ENCODE results near the gene WDFY3. TPM values are rescaled to one million over a fixed set of nuclear protein-coding genes. Genes with fewer than 3 reads are reported as not detected.

Gene WDFY3
- total and polyA plus RNA-seq, 4 experiments from 2014 or later: 1.2 to 2.7 (median 2.1) TPM; not detected in 1

- no peaks in the 10 kb centered on the region for H3K4me1 ChIP-seq (ENCODE audit: insufficient read depth, low read length)
- intact Hi-C loops (cut with micrococcal nuclease): no loop called here
- Mint-ChIP-seq H3K4me3 (no peak overlapping the region), H3K9me3 (peaks cover 0 to 4% (median 2%) of the 10 kb centered on the region in 8 donors), H3K27me3 (peaks cover 2% of the 10 kb centered on the region in 2 donors), H3K27ac (no peak overlapping the region), H3K4me1 (no peaks in the 10 kb centered on the region), H3K36me3 (no peaks in the 10 kb centered on the region)
- ChIA-PET CTCF (ENCODE audit: partially characterized antibody) (no interaction called here), POLR2A (ENCODE audit: partially characterized antibody) (no interaction called here)
- DNase-seq: no peak
- no peaks in the 10 kb centered on the region for H3K9me3 ChIP-seq (ENCODE audit: control insufficient read depth in 1 of 2, low read length in 2 of 2)
- no peaks in the 10 kb centered on the region for H3K27me3 ChIP-seq (ENCODE audit: insufficient read depth, low read length)
- no peaks in the 10 kb centered on the region for H3K36me3 ChIP-seq (ENCODE audit: insufficient read depth, low read length)
- no peak overlapping the region for H3K27ac ChIP-seq (ENCODE audit: low read depth, low read length)
- no peak overlapping the region for H3K4me3 ChIP-seq (ENCODE audit: low read length in 2 of 2)
Observed at GRCh38 chr4:84908876-84909275, 57.6 kb downstream of the WDFY3 start.

- Mint-ChIP-seq H3K36me3 (no peaks in the 10 kb centered on the region), H3K27me3 (no peaks in the 10 kb centered on the region), H3K4me3 (no peak overlapping the region), H3K27ac (no peak overlapping the region), H3K4me1 (no peaks in the 10 kb centered on the region), H3K9me3 (peaks cover 0 to 4% (median 0%) of the 10 kb centered on the region in 8 donors)
- Histone ChIP-seq H3K4me1 (ENCODE audit: insufficient read depth, low read length) (no peaks in the 10 kb centered on the region), H3K36me3 (ENCODE audit: insufficient read depth, low read length) (no peaks in the 10 kb centered on the region), H3K4me3 (ENCODE audit: low read length in 2 of 2) (no peak overlapping the region), H3K27me3 (ENCODE audit: insufficient read depth, low read length) (no peaks in the 10 kb centered on the region), H3K9me3 (ENCODE audit: control insufficient read depth in 1 of 2, low read length in 2 of 2) (no peaks in the 10 kb centered on the region), H3K27ac (ENCODE audit: low read depth, low read length) (no peak overlapping the region)
- CTCF ChIA-PET (ENCODE audit: partially characterized antibody): no interaction called here
- intact Hi-C loops (cut with micrococcal nuclease): no loop called here
- POLR2A ChIA-PET (ENCODE audit: partially characterized antibody): no interaction called here
- DNase-seq: no peak
Observed at GRCh38 chr4:84907145-84907544, 59.3 kb downstream of the WDFY3 start.

GRCh38 chr4:84905646-84906045 is 60.8 kb downstream of the WDFY3 start:
- Histone ChIP-seq H3K4me3 (ENCODE audit: low read length in 2 of 2) (no peak overlapping the region), H3K36me3 (ENCODE audit: insufficient read depth, low read length) (no peaks in the 10 kb centered on the region), H3K27ac (ENCODE audit: low read depth, low read length) (no peak overlapping the region), H3K9me3 (ENCODE audit: control insufficient read depth in 1 of 2, low read length in 2 of 2) (no peaks in the 10 kb centered on the region), H3K4me1 (ENCODE audit: insufficient read depth, low read length) (no peaks in the 10 kb centered on the region), H3K27me3 (ENCODE audit: insufficient read depth, low read length) (no peaks in the 10 kb centered on the region)
- no peak for DNase-seq
- ChIA-PET POLR2A (ENCODE audit: partially characterized antibody) (no interaction called here), CTCF (ENCODE audit: partially characterized antibody) (no interaction called here)
- no peaks in the 10 kb centered on the region for H3K4me1 Mint-ChIP-seq
- no peak overlapping the region for H3K27ac Mint-ChIP-seq
- intact Hi-C loops (cut with micrococcal nuclease): no loop called here
- H3K4me3 Mint-ChIP-seq: no peak overlapping the region
- H3K9me3 Mint-ChIP-seq: peaks cover 0 to 4% (median 0%) of the 10 kb centered on the region in 8 donors
- no peaks in the 10 kb centered on the region for H3K36me3 Mint-ChIP-seq
- H3K27me3 Mint-ChIP-seq: no peaks in the 10 kb centered on the region

- Histone ChIP-seq H3K4me3 (ENCODE audit: low read length in 2 of 2) (no peak overlapping the region), H3K27ac (ENCODE audit: low read depth, low read length) (no peak overlapping the region), H3K27me3 (ENCODE audit: insufficient read depth, low read length) (no peaks in the 10 kb centered on the region), H3K4me1 (ENCODE audit: insufficient read depth, low read length) (no peaks in the 10 kb centered on the region), H3K36me3 (ENCODE audit: insufficient read depth, low read length) (no peaks in the 10 kb centered on the region), H3K9me3 (ENCODE audit: control insufficient read depth in 1 of 2, low read length in 2 of 2) (no peaks in the 10 kb centered on the region)
- H3K36me3 Mint-ChIP-seq: no peaks in the 10 kb centered on the region
- DNase-seq: no peak
- POLR2A ChIA-PET (ENCODE audit: partially characterized antibody): no interaction called here
- no peaks in the 10 kb centered on the region for H3K27me3 Mint-ChIP-seq
- intact Hi-C loops (cut with micrococcal nuclease): no loop called here
- H3K4me3 Mint-ChIP-seq: no peak overlapping the region
- CTCF ChIA-PET (ENCODE audit: partially characterized antibody): no interaction called here
- no peak overlapping the region for H3K27ac Mint-ChIP-seq
- H3K9me3 Mint-ChIP-seq: peaks cover 0 to 4% (median 0%) of the 10 kb centered on the region in 8 donors
- no peaks in the 10 kb centered on the region for H3K4me1 Mint-ChIP-seq
Observed at GRCh38 chr4:84901740-84902281, 64.7 kb downstream of the WDFY3 start.

- no peaks in the 10 kb centered on the region for H3K4me1 Mint-ChIP-seq
Observed at GRCh38 chr4:84901173-84901572, 65.3 kb downstream of the WDFY3 start.

GRCh38 chr4:84899616-84900015 is 66.9 kb downstream of the WDFY3 start:
- Histone ChIP-seq H3K27ac (ENCODE audit: low read depth, low read length) (no peak overlapping the region), H3K9me3 (ENCODE audit: control insufficient read depth in 1 of 2, low read length in 2 of 2) (no peaks in the 10 kb centered on the region), H3K4me3 (ENCODE audit: low read length in 2 of 2) (no peak overlapping the region), H3K27me3 (ENCODE audit: insufficient read depth, low read length) (no peaks in the 10 kb centered on the region), H3K4me1 (ENCODE audit: insufficient read depth, low read length) (no peaks in the 10 kb centered on the region), H3K36me3 (ENCODE audit: insufficient read depth, low read length) (no peaks in the 10 kb centered on the region)
- ChIA-PET CTCF (ENCODE audit: partially characterized antibody) (no interaction called here), POLR2A (ENCODE audit: partially characterized antibody) (no interaction called here)
- intact Hi-C loops (cut with micrococcal nuclease): no loop called here
- H3K9me3 Mint-ChIP-seq: no peaks in the 10 kb centered on the region
- no peaks in the 10 kb centered on the region for H3K27me3 Mint-ChIP-seq
- H3K27ac Mint-ChIP-seq: no peak overlapping the region
- no peaks in the 10 kb centered on the region for H3K36me3 Mint-ChIP-seq
- H3K4me1 Mint-ChIP-seq: no peaks in the 10 kb centered on the region
- DNase-seq: no peak
- H3K4me3 Mint-ChIP-seq: no peak overlapping the region

More at GRCh38 chr4:84901173-84901572, 65.3 kb downstream of the WDFY3 start:
- Histone ChIP-seq H3K36me3 (ENCODE audit: insufficient read depth, low read length) (no peaks in the 10 kb centered on the region), H3K27ac (ENCODE audit: low read depth, low read length) (no peak overlapping the region), H3K4me1 (ENCODE audit: insufficient read depth, low read length) (no peaks in the 10 kb centered on the region), H3K4me3 (ENCODE audit: low read length in 2 of 2) (no peak overlapping the region), H3K9me3 (ENCODE audit: control insufficient read depth in 1 of 2, low read length in 2 of 2) (no peaks in the 10 kb centered on the region), H3K27me3 (ENCODE audit: insufficient read depth, low read length) (no peaks in the 10 kb centered on the region)
- intact Hi-C loops (cut with micrococcal nuclease): no loop called here
- Mint-ChIP-seq H3K4me3 (no peak overlapping the region), H3K27me3 (no peaks in the 10 kb centered on the region), H3K36me3 (no peaks in the 10 kb centered on the region), H3K9me3 (peaks cover 0 to 4% (median 0%) of the 10 kb centered on the region in 8 donors), H3K27ac (no peak overlapping the region)
- ChIA-PET POLR2A (ENCODE audit: partially characterized antibody) (no interaction called here), CTCF (ENCODE audit: partially characterized antibody) (no interaction called here)
- no peak for DNase-seq

- ChIA-PET POLR2A (ENCODE audit: partially characterized antibody) (no interaction called here), CTCF (ENCODE audit: partially characterized antibody) (no interaction called here)
- no peak overlapping the region for H3K4me3 ChIP-seq (ENCODE audit: low read length in 2 of 2)
Observed at GRCh38 chr4:84897516-84897915, 69.0 kb downstream of the WDFY3 start.

GRCh38 chr4:84895283-84895682 is 71.2 kb downstream of the WDFY3 start:
- H3K36me3 ChIP-seq (ENCODE audit: insufficient read depth, low read length): no peaks in the 10 kb centered on the region
- Mint-ChIP-seq H3K4me1 (no peaks in the 10 kb centered on the region), H3K4me3 (no peak overlapping the region), H3K27me3 (no peaks in the 10 kb centered on the region), H3K27ac (no peak overlapping the region), H3K36me3 (no peaks in the 10 kb centered on the region), H3K9me3 (no peaks in the 10 kb centered on the region)
- H3K27me3 ChIP-seq (ENCODE audit: insufficient read depth, low read length): no peaks in the 10 kb centered on the region
- H3K27ac ChIP-seq (ENCODE audit: low read depth, low read length): no peak overlapping the region
- POLR2A ChIA-PET (ENCODE audit: partially characterized antibody): no interaction called here
- no peak overlapping the region for H3K4me3 ChIP-seq (ENCODE audit: low read length in 2 of 2)
- intact Hi-C loops (cut with micrococcal nuclease): no loop called here
- no peaks in the 10 kb centered on the region for H3K9me3 ChIP-seq (ENCODE audit: control insufficient read depth in 1 of 2, low read length in 2 of 2)
- no peaks in the 10 kb centered on the region for H3K4me1 ChIP-seq (ENCODE audit: insufficient read depth, low read length)
- CTCF ChIA-PET (ENCODE audit: partially characterized antibody): no interaction called here
- no peak for DNase-seq

More at GRCh38 chr4:84897516-84897915, 69.0 kb downstream of the WDFY3 start:
- H3K27ac ChIP-seq (ENCODE audit: low read depth, low read length): no peak overlapping the region
- H3K36me3 Mint-ChIP-seq: no peaks in the 10 kb centered on the region
- no peaks in the 10 kb centered on the region for H3K9me3 ChIP-seq (ENCODE audit: control insufficient read depth in 1 of 2, low read length in 2 of 2)
- H3K27ac Mint-ChIP-seq: no peak overlapping the region
- intact Hi-C loops (cut with micrococcal nuclease): no loop called here
- no peaks in the 10 kb centered on the region for H3K4me1 ChIP-seq (ENCODE audit: insufficient read depth, low read length)
- H3K4me3 Mint-ChIP-seq: no peak overlapping the region
- H3K27me3 Mint-ChIP-seq: no peaks in the 10 kb centered on the region
- H3K27me3 ChIP-seq (ENCODE audit: insufficient read depth, low read length): no peaks in the 10 kb centered on the region
- DNase-seq: no peak
- no peaks in the 10 kb centered on the region for H3K9me3 Mint-ChIP-seq
- no peaks in the 10 kb centered on the region for H3K36me3 ChIP-seq (ENCODE audit: insufficient read depth, low read length)
- no peaks in the 10 kb centered on the region for H3K4me1 Mint-ChIP-seq

Data from CD4-positive, alpha-beta memory T cell (primary cell).